BE2C (cell line): ENCODE measurements around the gene PARD6G.

Experiments used
- DNase-seq: peaks from one replicate; pipeline ENCODE4 v3.0.0-alpha.2; 2020
- H3K27me3 ChIP-seq: fragments of 250-450 bp; sonication (Bioruptor Pico); 2 replicates; pipeline ENCODE4 v1.5.1; 2020; ENCODE audit warnings: mild to moderate bottlenecking
- H3K36me3 ChIP-seq: fragments of 250-450 bp; sonication (Bioruptor Pico); 2 replicates; pipeline ENCODE4 v1.5.1; 2020; ENCODE audit warnings: mild to moderate bottlenecking
- H3K4me1 ChIP-seq: fragments of 250-450 bp; sonication (Bioruptor Pico); 2 replicates; pipeline ENCODE4 v1.5.1; 2020
- H3K4me3 ChIP-seq: 2 replicates; pipeline ENCODE4 v1.5.1; 2011; ENCODE audit warnings: low read depth, low read length
- H3K9me3 ChIP-seq: fragments of 250-450 bp; sonication (Bioruptor Pico); 2 replicates; pipeline ENCODE4 v1.5.1; 2020
- TF ChIP-seq, protein P1 (sequence below): IDR thresholded peaks from 2 replicates; pipeline ENCODE4 v1.5.1; 2012; ENCODE audit warnings: mild to moderate bottlenecking, low read depth, low read length

The PARD6G gene

GRCh38 chr18:80143881-80144280 lies 103.4 kb downstream of the PARD6G start:
- H3K36me3 ChIP-seq, result peaks cover 3% of the 10 kb centered on the region; the same call in 1 of the 2 replicates
- H3K9me3 ChIP-seq, result no peaks in the 10 kb centered on the region
- TF ChIP-seq, protein P1, sequence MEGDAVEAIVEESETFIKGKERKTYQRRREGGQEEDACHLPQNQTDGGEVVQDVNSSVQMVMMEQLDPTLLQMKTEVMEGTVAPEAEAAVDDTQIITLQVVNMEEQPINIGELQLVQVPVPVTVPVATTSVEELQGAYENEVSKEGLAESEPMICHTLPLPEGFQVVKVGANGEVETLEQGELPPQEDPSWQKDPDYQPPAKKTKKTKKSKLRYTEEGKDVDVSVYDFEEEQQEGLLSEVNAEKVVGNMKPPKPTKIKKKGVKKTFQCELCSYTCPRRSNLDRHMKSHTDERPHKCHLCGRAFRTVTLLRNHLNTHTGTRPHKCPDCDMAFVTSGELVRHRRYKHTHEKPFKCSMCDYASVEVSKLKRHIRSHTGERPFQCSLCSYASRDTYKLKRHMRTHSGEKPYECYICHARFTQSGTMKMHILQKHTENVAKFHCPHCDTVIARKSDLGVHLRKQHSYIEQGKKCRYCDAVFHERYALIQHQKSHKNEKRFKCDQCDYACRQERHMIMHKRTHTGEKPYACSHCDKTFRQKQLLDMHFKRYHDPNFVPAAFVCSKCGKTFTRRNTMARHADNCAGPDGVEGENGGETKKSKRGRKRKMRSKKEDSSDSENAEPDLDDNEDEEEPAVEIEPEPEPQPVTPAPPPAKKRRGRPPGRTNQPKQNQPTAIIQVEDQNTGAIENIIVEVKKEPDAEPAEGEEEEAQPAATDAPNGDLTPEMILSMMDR, result no peak
- no peaks in the 10 kb centered on the region for H3K27me3 ChIP-seq
- no peak overlapping the region for H3K4me3 ChIP-seq
- no peak for DNase-seq
- H3K4me1 ChIP-seq, result no peaks in the 10 kb centered on the region

- Histone ChIP-seq H3K36me3 (peaks cover 27% of the 10 kb centered on the region), H3K4me1 (no peaks in the 10 kb centered on the region), H3K27me3 (no peaks in the 10 kb centered on the region), H3K9me3 (no peaks in the 10 kb centered on the region), H3K4me3 (no peak overlapping the region)
- no peak for DNase-seq
- TF ChIP-seq, protein P1, result no peak
Measured at GRCh38 chr18:80140455-80140985, 106.8 kb downstream of the PARD6G start.

DNA sequence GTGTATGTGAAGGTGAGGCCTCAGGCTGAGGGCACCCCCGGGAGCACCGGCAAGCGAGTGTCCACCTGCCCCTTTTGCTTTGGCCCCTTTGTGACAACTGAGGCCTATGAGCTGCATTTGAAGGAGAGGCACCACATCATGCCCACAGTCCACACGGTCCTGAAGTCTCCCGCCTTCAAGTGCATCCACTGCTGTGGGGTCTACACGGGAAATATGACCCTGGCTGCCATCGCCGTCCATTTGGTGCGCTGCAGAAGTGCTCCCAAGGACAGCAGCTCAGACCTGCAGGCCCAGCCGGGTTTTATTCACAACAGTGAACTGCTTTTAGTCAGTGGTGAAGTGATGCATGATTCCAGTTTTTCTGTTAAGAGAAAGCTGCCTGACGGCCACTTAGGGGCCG lies 109.3 kb downstream of the PARD6G start:
- TF ChIP-seq, protein P1, result no peak
- no peaks in the 10 kb centered on the region for H3K9me3 ChIP-seq
- DNase-seq, result no peak
- peaks cover 30% of the 10 kb centered on the region for H3K36me3 ChIP-seq
- no peaks in the 10 kb centered on the region for H3K4me1 ChIP-seq
- no peak overlapping the region for H3K4me3 ChIP-seq
- H3K27me3 ChIP-seq, result no peaks in the 10 kb centered on the region

DNA sequence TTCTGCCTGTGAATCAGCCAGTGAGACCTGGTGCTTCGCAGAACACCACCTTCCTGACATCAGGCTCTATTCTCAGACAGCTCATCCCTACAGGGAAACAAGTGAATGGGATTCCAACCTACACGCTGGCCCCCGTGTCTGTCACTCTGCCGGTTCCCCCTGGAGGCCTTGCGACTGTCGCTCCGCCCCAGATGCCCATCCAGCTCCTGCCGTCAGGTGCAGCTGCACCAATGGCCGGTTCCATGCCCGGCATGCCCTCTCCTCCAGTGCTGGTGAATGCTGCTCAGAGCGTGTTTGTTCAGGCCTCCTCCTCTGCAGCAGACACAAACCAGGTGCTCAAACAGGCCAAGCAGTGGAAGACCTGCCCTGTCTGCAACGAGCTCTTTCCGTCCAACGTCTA lies 110.2 kb downstream of the PARD6G start:
- no peaks in the 10 kb centered on the region for H3K4me1 ChIP-seq
- no peak overlapping the region for H3K4me3 ChIP-seq
- DNase-seq, result no peak
- TF ChIP-seq, protein P1, result no peak
- H3K36me3 ChIP-seq, result peaks cover 30% of the 10 kb centered on the region
- no peaks in the 10 kb centered on the region for H3K9me3 ChIP-seq
- H3K27me3 ChIP-seq, result no peaks in the 10 kb centered on the region

- no peaks in the 10 kb centered on the region for H3K9me3 ChIP-seq
- H3K36me3 ChIP-seq, result peaks cover 30% of the 10 kb centered on the region
- H3K27me3 ChIP-seq, result no peaks in the 10 kb centered on the region
- TF ChIP-seq, protein P1, result no peak
- no peak overlapping the region for H3K4me3 ChIP-seq
- DNase-seq, result no peak
- no peaks in the 10 kb centered on the region for H3K4me1 ChIP-seq
Measured at GRCh38 chr18:80136679-80137078, 110.6 kb downstream of the PARD6G start.

- H3K4me1 ChIP-seq, result no peaks in the 10 kb centered on the region
Measured at GRCh38 chr18:80135136-80135535, 112.2 kb downstream of the PARD6G start.

More at GRCh38 chr18:80135136-80135535, 112.2 kb downstream of the PARD6G start:
- Histone ChIP-seq H3K4me3 (no peak overlapping the region), H3K9me3 (no peaks in the 10 kb centered on the region), H3K27me3 (no peaks in the 10 kb centered on the region), H3K36me3 (peaks cover 30% of the 10 kb centered on the region)
- TF ChIP-seq, protein P1, result no peak
- DNase-seq, result no peak
